Stimulated activated CD4-positive, alpha-beta T cell treated with anti-CD3 and anti-CD28 coated beads, Interleukin-1b, Interleukin-23, amount 100 ng/mL, for 48 hours (primary cell): Measurements from ENCODE around the gene EFCAB8.
A peak's percentile ranks its signal among the peaks of the same experiment; 100 is the strongest.

ENCODE experiments used
- DNase-seq: peaks from one replicate; pipeline ENCODE4 v3.0.0-alpha.2; 2020

Gene EFCAB8

GRCh38 chr20:32991383-32991782, 132.7 kb downstream of the EFCAB8 start:
- DNase-seq: no peak

DNA sequence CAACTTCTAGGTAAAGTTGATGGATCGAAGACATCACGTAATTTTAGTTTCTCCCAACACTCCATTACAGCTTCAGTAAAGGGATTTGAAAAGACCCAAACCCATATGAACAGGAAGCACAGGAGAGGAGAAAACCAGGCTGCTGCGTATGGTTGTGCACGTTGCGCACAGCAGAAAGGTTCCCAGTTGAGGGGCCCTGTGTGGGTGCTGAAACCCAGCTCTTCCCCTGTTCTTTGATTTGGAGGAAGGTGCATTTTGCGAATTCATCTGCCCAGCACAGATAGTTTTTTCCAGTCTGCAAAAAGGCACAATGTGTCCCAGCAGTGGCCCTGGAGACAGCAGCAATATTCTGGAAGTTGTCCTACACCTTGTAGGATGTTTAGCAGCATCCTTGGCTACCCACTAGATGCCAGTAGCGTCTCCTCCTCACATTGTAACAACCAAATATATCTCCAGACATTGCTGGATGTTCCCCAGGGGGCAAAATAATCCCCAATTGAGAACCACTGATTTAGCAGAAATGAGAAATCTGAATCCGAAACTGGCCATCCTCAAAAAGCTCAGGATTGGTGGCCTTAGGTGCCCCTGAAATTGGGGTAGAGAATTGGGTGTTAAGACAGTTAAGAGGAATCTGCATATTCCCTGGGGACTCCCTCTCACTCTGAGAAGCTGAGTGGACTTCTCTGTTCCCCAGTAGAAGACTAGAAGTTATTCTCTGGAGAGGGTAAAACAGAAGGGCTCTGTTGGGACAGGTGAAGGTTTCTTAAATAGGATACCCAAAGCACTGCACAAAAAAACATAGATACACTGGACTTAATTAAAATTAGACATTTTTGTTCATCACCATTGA, 133.3 kb downstream of the EFCAB8 start:
- DNase-seq: no peak

DNA sequence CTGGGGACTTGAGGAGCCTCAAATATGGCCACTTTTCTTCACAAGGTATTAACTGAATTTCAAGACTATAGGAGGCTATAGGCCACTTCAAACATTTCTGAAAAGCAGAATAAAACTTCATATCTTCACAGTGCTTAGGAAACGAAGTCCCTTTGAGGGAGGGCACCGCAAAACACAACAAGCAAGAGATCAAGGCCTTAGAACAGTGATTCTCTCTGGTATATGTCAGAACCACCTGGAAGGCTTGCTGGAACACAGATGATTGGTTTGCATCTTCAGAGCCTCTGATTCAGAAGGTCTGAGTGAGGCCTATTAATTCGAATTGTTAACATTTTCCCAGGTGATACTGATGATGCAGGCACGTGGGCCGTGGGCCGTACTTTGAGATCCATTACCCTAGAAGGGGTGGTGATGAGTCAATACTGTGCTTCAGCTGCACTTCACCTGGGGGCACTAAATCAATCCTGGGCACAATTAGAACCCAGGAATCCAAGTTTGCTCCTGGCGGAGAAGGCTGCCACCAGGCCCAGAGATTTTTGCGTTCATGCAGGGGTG, 134.8 kb downstream of the EFCAB8 start:
- peak; percentile 9 for DNase-seq

DNA sequence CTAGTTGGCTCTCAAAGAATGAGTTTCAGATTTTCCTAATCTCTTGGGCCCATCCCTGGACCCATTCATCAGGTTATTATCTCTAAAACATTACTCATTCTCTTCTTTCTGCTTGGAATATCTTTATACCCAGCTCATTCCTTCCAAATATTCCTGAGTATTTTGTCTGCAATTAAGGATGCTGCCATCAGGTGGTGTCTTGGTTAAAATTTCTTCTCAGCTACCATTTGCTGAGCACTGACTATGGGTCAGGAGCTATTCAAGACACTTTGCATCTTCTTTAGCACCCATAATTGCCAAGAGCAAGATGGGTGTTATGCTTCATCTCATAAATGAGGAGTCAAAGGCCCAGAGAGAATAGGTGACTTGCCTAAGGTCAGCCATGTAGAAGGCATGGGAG, 137.1 kb downstream of the EFCAB8 start:
- no peak for DNase-seq

- no peak for DNase-seq
Measured at GRCh38 chr20:32997431-32997830, 138.7 kb downstream of the EFCAB8 start.

DNA sequence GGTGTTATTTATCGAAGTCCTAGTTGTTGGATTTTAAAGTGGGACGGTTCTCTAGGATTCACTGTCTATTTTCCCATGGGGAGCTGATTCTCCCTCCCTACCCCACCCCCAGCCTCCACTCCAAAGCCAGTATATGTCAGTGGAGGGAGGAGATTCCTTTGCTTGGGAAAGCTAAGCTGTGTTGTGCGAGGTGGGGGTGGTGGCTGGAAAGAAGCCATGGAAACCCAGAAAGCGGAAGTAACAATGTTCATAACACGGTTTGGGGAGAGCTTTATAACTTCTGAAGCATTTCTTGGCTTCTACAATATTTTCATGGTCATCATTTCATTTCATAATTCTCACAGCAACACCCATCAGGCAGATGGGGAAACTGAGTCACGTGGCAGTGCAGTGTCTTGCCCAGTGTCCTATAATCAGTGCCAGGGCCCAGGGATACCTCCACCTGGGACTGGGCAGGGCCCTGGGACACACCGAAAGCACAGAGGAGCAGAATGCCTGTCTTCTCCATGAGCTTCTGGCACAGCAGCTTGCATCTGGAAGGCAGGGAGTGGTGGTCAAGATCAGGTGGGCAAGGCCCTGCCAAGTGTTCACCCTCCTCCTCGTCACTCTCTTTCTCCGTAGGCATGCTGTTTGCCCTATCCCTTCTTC, 141.0 kb downstream of the EFCAB8 start:
- DNase-seq: no peak

DNA sequence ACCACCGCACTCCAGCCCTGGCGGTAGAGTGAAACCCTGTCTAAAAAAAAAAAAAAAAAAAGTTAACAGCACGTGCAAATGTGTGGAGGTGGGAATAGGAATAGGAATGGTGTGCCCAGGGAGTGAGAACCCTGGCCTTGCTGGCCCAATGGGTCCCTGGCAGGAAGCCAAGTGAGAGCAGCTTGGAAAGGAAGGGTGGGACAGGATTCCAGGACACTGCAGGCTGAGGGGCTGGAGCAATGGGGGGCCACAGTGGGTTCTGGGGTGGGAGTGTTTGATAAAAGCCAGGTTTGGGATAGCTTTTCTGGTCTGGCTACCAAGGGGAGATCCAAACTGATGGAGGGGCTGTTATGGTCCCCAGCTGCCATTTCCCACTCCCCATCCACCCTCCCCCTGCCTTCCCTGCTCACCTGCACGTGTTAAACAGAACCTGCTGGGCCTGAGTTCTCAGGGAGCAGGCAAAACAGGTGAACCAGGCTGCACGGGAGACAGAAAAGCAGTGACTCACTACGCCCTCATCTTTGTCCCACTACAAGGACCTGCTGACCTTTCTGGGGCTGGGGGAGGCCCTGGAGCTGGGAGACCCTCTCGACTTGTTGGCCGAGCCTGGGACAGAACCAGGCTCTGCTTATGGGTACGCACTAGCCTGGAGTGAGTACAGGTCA, 142.2 kb downstream of the EFCAB8 start:
- no peak for DNase-seq

- no peak for DNase-seq
Measured at GRCh38 chr20:33002087-33002808, 143.5 kb downstream of the EFCAB8 start.

- DNase-seq: no peak
Measured at GRCh38 chr20:33004141-33004751, 145.5 kb downstream of the EFCAB8 start, which contains the start of gene SUN5. SUN5 (minus strand) TSS chr20:33004433; CDS start chr20:33004340, 93 bp downstream.

DNA sequence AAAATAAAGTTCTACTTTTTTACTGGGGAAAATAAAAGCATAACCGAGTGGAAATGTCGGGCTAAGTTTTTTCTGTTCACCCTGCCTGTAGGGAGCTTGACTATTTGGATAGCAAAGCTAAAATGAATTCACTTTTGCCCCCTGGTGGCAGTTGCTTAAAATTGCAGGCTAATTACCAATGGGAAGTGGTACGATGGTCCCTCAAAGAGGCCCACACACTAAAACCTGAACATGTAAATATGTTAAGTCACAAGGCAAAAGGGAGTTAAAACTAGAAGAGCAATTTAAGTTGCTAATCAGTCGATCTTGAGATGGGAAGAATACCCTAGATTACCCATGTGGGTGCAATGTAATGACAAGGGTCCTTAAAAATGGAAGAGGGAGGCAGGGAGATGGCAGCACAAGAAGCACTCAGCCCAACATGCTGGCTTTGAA, 146.4 kb downstream of the EFCAB8 start:
- DNase-seq: peak; percentile 29

DNA sequence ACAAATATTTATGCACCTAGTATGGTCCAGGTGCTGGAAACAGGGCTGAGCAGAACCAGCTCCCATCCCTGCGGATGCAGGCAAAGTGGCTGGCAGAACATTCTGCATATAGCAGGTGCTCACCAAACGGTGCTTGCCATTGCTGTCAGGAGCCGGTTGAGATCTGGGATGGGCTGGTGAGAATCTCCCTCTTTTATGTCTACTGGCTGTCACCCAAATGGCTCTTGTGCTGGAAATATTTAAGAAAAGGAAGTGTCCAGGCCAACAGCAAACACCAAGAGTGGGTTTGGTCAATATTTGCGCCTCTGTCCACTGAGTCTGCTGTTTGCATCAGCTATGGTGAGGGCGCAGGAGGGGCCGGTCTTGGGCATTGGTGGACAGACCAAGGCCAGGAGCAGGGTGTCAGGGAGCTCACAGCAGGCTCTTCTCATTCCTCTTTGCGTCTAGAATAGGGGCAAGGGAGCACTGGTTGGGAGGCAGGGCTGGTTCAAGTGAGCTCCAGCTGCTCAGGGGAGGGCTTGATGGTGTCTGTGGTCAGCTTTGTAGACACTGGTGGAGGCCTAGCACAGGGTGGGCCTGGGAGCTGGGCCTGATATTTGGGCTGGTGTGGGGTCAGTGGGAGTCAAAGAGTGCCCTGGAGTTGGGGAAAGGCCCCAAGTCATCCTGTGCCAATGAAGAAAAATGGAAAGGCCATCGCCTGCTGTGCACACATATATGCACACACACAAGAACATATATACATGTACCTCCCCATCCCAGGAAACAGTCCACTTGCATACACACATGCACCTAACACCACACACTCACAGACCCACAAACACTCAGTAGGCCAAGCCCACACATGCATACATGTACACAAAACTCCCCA, 147.4 kb downstream of the EFCAB8 start:
- DNase-seq: no peak

DNA sequence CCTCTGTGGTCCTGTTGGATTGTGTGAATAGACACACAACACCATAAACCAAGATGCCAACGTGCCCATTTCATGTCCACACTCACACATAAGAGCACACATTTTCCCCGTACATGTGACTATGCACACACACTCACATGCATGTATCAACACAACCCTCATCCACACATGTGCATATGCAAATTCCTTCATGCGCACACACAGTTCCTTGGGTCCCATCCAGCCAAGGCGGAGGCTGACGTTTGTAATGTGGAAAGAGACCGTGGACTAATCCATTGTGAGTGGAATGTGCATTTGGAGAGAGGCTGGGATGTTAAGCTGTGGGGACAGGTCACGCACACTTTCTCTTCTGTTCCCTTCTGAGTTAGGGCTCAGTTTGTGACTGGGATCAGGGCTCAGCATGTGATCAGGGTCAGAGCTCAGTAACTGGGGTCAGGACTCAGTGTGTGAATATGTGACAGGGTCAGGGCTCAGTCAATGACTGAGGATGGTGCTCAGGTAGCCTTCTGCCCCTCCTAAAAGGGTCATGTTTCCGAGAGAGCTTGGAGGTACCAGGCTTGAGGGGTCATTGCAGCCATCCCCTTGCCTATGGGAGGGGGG, 148.2 kb downstream of the EFCAB8 start:
- no peak for DNase-seq

DNA sequence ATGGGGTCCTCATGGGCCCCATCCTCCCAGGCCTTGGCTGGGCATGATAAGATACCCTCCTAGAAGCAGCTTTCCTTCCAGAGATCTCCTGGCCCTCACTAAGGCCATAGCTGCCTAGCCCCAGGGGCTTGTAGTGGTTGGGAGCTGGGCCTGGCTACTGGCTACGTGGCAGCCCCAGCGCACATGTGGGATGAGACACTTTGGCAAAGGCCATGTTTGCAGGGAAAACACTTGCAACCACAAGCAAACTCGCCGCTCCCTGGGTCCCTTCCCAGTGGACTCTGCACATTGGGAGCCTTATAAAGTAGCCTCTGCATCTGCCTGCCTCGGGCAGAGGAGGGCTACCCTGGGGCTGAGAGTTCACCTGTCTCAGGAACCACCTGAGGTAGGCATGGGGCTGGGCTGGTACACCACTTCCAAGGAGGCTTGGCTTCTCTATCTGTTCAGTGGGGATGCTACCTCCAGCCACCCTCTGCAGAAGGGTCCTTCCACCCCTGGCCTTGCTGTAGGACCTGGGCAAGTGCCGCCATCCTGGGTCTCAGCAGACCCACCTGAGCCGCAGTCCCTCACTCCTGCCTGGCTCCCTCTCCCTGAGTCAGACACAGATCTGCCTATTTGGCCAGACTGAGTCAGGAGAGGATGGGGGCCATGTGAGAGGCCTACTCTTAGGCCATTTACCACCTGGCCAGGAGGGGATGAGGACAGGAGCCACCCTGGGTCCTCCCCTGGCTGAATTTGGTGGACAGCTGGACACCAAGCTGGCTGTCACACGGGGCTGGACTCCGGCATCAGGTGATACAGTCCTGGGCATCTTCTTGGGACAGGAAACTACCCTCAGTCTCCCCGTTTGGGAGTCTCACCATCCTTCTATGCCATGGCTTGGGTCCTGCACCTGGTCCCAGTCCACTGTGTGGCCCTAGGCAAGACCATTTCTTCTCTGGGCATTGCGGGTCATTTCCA, 148.9 kb downstream of the EFCAB8 start, which contains the start of gene BPIFB2:
Gene BPIFB2, plus strand, starts transcription at position 329 of the 960 bp plus-strand sequence. CDS start 871 bp downstream, outside the sequence.
- DNase-seq: no peak

DNA sequence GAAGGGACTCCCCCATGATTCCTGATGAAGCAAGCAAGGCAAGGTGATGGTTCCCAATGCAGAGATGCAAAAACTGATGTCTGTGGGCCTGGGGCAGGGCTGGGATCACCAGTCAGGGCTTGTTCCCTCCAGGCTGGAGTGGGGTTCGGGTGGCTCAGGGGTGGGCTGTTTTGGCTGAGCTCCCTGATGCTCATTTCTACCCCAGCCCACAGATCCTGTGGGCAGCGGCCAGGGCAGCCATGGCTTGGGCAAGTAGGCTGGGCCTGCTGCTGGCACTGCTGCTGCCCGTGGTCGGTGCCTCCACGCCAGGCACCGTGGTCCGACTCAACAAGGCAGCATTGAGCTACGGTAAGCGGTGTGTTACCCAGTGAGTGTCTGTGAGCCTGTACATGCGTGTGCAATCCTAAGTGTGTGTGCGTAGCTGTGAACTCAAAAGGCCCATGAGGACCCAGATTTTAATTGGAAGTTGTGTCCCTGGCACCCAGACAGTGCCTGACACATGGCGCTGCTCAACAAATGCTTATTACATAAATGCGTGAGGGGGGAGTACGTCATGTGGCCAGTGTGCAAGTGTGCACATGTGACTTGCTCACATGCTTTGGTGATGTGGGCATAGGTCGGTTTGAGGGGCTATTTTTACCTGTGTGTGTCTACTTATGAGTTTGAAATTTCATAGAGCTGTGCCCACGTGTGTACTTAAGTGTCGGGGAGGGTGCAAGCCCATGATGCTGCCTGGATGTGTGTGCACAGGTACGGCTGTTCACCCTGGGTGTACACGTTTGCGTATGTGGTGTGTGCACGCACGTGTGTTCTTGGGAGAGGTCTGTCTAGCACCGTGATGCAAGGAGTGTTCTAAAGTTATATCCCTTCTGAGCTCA, 149.9 kb downstream of the EFCAB8 start:
- no peak for DNase-seq

DNA sequence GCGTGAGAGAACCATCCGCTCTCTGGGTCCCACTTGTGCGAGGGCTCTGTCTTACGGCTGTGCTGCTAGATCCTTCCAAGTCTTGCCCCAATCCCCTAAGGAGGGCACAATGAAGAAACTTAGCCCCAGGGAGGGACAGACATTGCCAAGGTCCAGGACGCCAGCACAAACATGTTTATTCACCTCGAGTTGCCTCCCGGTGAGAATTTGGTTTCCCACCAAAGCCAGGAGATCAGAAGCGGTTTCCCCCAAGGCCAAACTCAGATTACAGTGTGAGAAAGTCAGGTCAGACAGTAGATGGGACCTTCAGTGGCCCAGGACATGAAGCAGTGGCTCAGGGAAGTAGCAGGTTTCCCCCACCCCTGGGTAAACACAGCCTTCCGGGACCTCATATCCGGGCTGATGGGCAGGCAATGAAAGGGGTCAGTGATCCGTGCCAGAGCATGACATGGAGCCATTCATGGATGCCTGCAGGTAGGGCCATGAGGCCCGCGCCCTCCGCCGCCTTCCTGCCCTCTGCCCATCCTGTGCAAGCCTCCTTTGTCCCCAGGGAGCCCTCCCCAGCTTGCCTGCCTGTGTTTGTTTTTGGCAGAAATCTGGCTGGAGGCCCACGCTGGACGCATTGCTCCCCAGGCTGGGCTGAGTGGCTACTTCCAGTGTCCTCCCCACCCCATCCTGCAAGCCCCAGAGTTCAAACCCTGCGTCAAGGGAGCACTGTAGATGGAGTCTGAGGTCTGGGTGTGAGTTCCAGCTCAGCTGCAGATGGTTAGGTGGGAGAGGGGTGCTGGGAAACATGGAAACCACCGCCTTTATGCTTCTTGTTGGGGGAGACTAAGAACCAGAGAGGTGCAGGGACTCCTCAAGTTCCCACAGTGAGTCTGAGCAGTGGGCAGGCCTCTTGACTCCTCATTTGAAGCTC, 150.8 kb downstream of the EFCAB8 start:
- DNase-seq: no peak

DNA sequence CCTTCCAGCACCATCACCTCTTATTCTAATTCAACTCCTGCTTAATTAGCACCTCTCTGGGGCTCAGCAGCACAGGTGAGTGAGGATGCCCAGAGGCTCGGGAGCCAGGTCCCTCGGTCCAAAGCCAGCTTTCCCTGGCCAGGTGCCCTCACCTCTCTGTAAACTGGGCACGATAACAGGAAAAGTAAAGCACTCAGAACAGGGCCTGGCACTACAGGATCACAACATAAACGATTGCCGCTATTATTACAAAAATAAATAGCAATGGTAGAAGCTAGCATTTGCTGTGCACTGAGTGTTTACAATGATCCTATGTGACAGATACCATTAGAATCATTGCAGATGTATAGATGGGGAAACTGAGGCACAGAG, 151.4 kb downstream of the EFCAB8 start:
- DNase-seq: no peak
